Osteoblast (primary cell): ENCODE results near the gene CHD6. TPM values are rescaled to one million over a fixed set of nuclear protein-coding genes. Genes with fewer than 3 reads are reported as not detected.

ENCODE experiments used
- DNase-seq: peaks from one replicate; pipeline ENCODE4 v3.0.0; 2011; ENCODE audit warnings: low spot score, mixed read lengths; ENCODE audit not compliant: insufficient read length; ENCODE audit errors: missing footprints
- H2AFZ ChIP-seq: 2 replicates; pipeline ENCODE4 v1.6.0; 2011; ENCODE audit warnings: mild to moderate bottlenecking, low read length
- H3K27ac ChIP-seq: 2 replicates; pipeline ENCODE4 v1.5.1; 2011; ENCODE audit warnings: mild to moderate bottlenecking, low read depth, low read length, moderate library complexity
- H3K27me3 ChIP-seq: 2 replicates; pipeline ENCODE4 v1.6.0; 2012; ENCODE audit warnings: mild to moderate bottlenecking, control low read depth, inconsistent platforms, low read length, moderate library complexity; ENCODE audit not compliant: insufficient read depth
- H3K36me3 ChIP-seq: 2 replicates; pipeline ENCODE4 v1.5.1; 2011; ENCODE audit warnings: mild to moderate bottlenecking, low read length, control low read depth, moderate library complexity; ENCODE audit not compliant: insufficient read depth
- H3K4me1 ChIP-seq: 2 replicates; pipeline ENCODE4 v1.5.1; 2011; ENCODE audit warnings: mild to moderate bottlenecking, low read length, control low read depth, moderate library complexity; ENCODE audit not compliant: insufficient read depth
- H3K4me2 ChIP-seq: 2 replicates; pipeline ENCODE4 v1.6.0; 2011; ENCODE audit warnings: mild to moderate bottlenecking, low read length; ENCODE audit not compliant: insufficient read depth
- H3K4me3 ChIP-seq: fragments of 200-600 bp; sonication (generic); 3 replicates; pipeline ENCODE4 v1.5.1; 2012; ENCODE audit warnings: mild to moderate bottlenecking, low read length, inconsistent platforms; ENCODE audit not compliant: insufficient read depth
- H3K79me2 ChIP-seq: 2 replicates; pipeline ENCODE4 v1.6.0; 2012; ENCODE audit warnings: mild to moderate bottlenecking, low read length, control low read depth, inconsistent platforms; ENCODE audit not compliant: insufficient read depth
- H3K9me3 ChIP-seq: 2 replicates; pipeline ENCODE4 v1.5.1; 2011; ENCODE audit warnings: low read depth, low read length, control low read depth
- H4K20me1 ChIP-seq: 2 replicates; pipeline ENCODE4 v1.6.0; 2012; ENCODE audit warnings: mild to moderate bottlenecking, low read length, control low read depth; ENCODE audit not compliant: insufficient read depth
- CTCF ChIP-seq: IDR thresholded peaks from 2 replicates; pipeline ENCODE4 v1.5.1; 2011; ENCODE audit warnings: mild to moderate bottlenecking, low read depth, low read length, moderate library complexity; ENCODE audit errors: extremely low read depth
- total RNA-seq: library from RNA; depleted of rRNA; stranded (reverse); fragments of >200 nt; gene quantifications from 2 replicates; pipeline ENCODE4 v1.2.3, GENCODE V29; 2012

Gene CHD6
- total RNA-seq, 1 donor, result 32.2 TPM

DNA sequence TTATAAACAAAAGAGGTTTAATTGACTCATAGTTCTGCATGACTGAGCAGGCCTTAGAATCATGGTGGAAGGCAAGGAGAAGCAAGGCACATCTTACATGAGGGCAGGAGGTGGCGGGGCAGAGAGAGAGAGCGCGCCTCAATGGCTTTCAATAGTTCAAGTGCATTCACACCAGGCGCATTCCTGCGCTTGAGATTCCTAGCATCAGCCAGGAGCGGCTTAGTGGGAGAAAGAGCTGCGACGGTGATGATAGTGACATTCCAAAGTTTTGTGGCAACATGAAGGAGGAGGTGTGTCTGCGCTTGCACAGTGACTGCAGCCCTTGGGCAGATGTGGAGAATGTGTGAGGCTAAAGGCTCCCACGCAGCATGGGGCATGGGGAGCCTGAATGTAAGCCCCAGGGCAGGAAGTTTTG lies 226.6 kb downstream of the CHD6 start:
- H3K27ac ChIP-seq, result no peak overlapping the region
- no peaks in the 10 kb centered on the region for H3K9me3 ChIP-seq
- no peaks in the 10 kb centered on the region for H4K20me1 ChIP-seq
- H3K4me3 ChIP-seq, result no peak overlapping the region
- H2AFZ ChIP-seq, result no peak overlapping the region
- no peak for DNase-seq
- H3K36me3 ChIP-seq, result no peaks in the 10 kb centered on the region
- no peaks in the 10 kb centered on the region for H3K27me3 ChIP-seq
- no peaks in the 10 kb centered on the region for H3K4me1 ChIP-seq
- TF ChIP-seq CTCF, result no peak
- no peaks in the 10 kb centered on the region for H3K79me2 ChIP-seq
- no peak overlapping the region for H3K4me2 ChIP-seq

DNA sequence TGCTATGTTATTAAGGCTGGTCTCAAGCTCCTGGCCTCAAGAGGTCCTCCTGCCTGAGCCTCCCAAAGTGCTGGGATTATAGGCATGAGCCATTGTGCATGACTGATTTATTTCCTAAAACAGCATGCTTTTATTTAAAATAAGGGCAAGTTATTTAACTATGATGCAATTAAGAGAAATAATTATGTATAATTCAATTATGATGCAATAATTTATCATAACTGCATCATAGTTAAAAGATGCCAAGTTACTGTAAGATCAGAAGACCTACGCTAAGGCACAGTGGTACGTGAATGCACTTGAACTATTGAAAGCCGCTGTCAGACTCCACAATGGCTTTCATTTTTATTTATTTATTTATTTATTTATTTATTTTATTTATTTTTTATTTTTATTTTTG lies 227.3 kb downstream of the CHD6 start:
- no peaks in the 10 kb centered on the region for H4K20me1 ChIP-seq
- H3K4me1 ChIP-seq, result no peaks in the 10 kb centered on the region
- no peaks in the 10 kb centered on the region for H3K79me2 ChIP-seq
- no peaks in the 10 kb centered on the region for H3K27me3 ChIP-seq
- H3K36me3 ChIP-seq, result no peaks in the 10 kb centered on the region
- H3K9me3 ChIP-seq, result no peaks in the 10 kb centered on the region
- H3K27ac ChIP-seq, result no peak overlapping the region
- H3K4me2 ChIP-seq, result no peak overlapping the region
- no peak overlapping the region for H3K4me3 ChIP-seq
- H2AFZ ChIP-seq, result no peak overlapping the region
- no peak for DNase-seq
- no peak for TF ChIP-seq CTCF

- no peak for TF ChIP-seq CTCF
- Histone ChIP-seq H3K79me2 (no peaks in the 10 kb centered on the region), H3K4me1 (no peaks in the 10 kb centered on the region), H3K27me3 (peaks cover 5% of the 10 kb centered on the region), H4K20me1 (no peaks in the 10 kb centered on the region), H3K36me3 (no peaks in the 10 kb centered on the region), H3K9me3 (no peaks in the 10 kb centered on the region), H3K27ac (no peak overlapping the region), H2AFZ (no peak overlapping the region), H3K4me2 (no peak overlapping the region), H3K4me3 (no peak overlapping the region)
- no peak for DNase-seq
These were observed 230.7 kb downstream of the CHD6 start for GRCh38 chr20:41387444-41387851.

DNA sequence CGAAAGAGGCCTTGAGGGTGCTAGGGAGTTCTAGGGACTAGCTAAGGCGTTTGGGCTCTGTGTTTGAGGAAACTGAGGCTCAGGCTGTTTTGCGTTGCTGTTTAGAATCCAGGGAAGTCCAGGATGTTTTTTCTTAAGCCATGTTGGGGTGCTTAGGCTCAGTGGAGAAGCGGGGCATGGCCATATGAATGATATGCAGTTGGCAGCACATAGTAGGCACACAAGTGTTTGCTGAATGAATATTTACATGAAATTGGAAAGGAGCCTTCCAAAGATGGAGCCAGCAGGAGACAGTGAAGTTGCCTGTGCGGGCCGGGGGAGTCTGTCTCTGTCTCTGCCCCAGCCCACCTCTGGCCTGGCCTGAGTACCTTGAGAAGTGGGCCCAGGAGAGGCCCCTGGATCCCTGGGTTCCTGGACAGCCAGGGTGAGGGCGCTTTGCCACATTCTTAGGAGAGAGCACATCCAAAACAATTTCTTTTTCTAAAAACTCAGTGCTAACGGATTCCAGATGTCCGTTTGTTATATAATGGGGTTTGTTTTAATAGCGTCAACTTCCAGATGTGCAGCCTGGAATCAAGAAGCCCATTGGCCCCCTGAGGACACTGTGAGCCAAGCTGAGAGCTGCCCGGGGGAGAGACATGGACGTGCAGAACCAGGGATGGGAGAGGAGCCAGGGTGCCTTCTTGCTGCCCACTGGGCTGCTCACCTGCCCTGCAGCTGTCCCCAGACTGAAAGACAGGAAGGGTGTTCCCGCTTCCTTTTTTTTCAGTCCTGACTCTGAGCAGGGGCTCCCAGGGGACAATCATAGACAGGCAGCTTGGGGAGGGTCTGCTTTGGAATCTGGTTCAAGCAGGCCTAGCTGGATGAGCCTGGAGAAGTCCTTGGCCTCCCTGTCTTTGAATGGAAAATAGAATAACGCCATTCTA lies 231.4 kb downstream of the CHD6 start:
- TF ChIP-seq CTCF, result no peak
- no peak overlapping the region for H3K4me3 ChIP-seq
- H4K20me1 ChIP-seq, result no peaks in the 10 kb centered on the region

More for the DNA sequence above, 231.4 kb downstream of the CHD6 start:
- H3K27me3 ChIP-seq, result peaks cover 5% of the 10 kb centered on the region
- H3K4me2 ChIP-seq, result no peak overlapping the region
- no peak overlapping the region for H2AFZ ChIP-seq
- H3K4me1 ChIP-seq, result no peaks in the 10 kb centered on the region
- DNase-seq, result peak; percentile 75
- no peaks in the 10 kb centered on the region for H3K9me3 ChIP-seq
- no peaks in the 10 kb centered on the region for H3K36me3 ChIP-seq
- H3K79me2 ChIP-seq, result no peaks in the 10 kb centered on the region
- H3K27ac ChIP-seq, result no peak overlapping the region
